GM12878 (cell line): ENCODE measurements around the gene LALBA. TPM values are rescaled to one million over a fixed set of nuclear protein-coding genes. Genes with fewer than 3 reads are reported as not detected.

ENCODE experiments used
- ATAC-seq: fragments of 200-7000 bp; cut with Tn5 transposase; 3 replicates; pipeline ENCODE4 v1.9.1; 2020; ENCODE audit warnings: mild to moderate bottlenecking, moderate library complexity
- BruUV-seq: library from RNA; stranded (reverse); fragments of 400-500 nt; replicated peaks from 2 replicates; lab custom pipeline; 2021; lab: Mats Ljungman, UMichigan
- CTCF ChIA-PET: fragments of 300-600 bp; sonication (Branson Sonifier 250); formaldehyde crosslinking; extraction: SDS; loops from one replicate; lab custom pipeline; 2021; ENCODE audit warnings: inconsistent platforms; lab: Yijun Ruan, JAX
- POLR2A ChIA-PET: fragments of 350-600 bp; formaldehyde crosslinking; extraction: SDS; loops from one replicate; lab custom pipeline; 2021; ENCODE audit warnings: inconsistent platforms; lab: Charles Lee
- RAD21 ChIA-PET: fragments of 300-600 bp; sonication (Branson Sonifier 250); formaldehyde crosslinking; loops from one replicate; lab custom pipeline; 2023; ENCODE audit warnings: antibody characterized with exemption; ENCODE audit not compliant: unreplicated experiment; lab: Charles Lee
- SMC1A ChIA-PET: fragments of 300-600 bp; sonication (Branson Sonifier 250); formaldehyde crosslinking; loops from one replicate; lab custom pipeline; 2023; ENCODE audit not compliant: unreplicated experiment, uncharacterized antibody; lab: Charles Lee
- DNase-seq: peaks from one replicate; pipeline ENCODE4 v3.0.0-alpha.2; 2011; ENCODE audit warnings: low read depth, low spot score
- FAIRE-seq: peaks from 3 replicates; lab custom pipeline; 2011; peaks lifted over from hg19 to GRCh38; lab: Jason Lieb, UNC
- H2AFZ ChIP-seq: 2 replicates; pipeline ENCODE4 v1.6.0; 2011; ENCODE audit warnings: low read depth, low read length, control low read depth; ENCODE audit not compliant: control insufficient read depth
- H3K27ac ChIP-seq: 2 replicates; pipeline ENCODE4 v1.5.1; 2011; ENCODE audit warnings: control low read depth; ENCODE audit not compliant: control insufficient read depth, insufficient read depth
- H3K27me3 ChIP-seq, 2 experiments: replicated peaks in 1 of 2; 2 replicates each; pipeline versions ENCODE4 v1.6.0 to v1.6.1; 2011; ENCODE audit warnings: low read length in 1 of 2; ENCODE audit not compliant: control insufficient read depth in 2 of 2, insufficient read depth in 2 of 2
- H3K36me3 ChIP-seq, 2 experiments: 2 replicates each; pipeline ENCODE4 v1.5.1; 2011; ENCODE audit warnings: low read length in 1 of 2; ENCODE audit not compliant: control insufficient read depth in 2 of 2, insufficient read depth in 2 of 2
- H3K4me1 ChIP-seq: 2 replicates; pipeline ENCODE4 v1.6.1; 2011; ENCODE audit warnings: mild to moderate bottlenecking, low read length, moderate library complexity, mixed read lengths; ENCODE audit not compliant: control insufficient read depth, insufficient read depth
- H3K4me2 ChIP-seq: 2 replicates; pipeline ENCODE4 v1.6.0; 2011; ENCODE audit warnings: control low read depth; ENCODE audit not compliant: control insufficient read depth, insufficient read depth
- H3K4me3 ChIP-seq: fragments of 200-600 bp; sonication (generic); 2 replicates; pipeline ENCODE4 v1.5.1; 2016
- H3K79me2 ChIP-seq: 2 replicates; pipeline ENCODE4 v1.6.0; 2011; ENCODE audit warnings: low read length; ENCODE audit not compliant: control insufficient read depth, insufficient read depth
- H3K9ac ChIP-seq: 2 replicates; pipeline ENCODE4 v1.8.0; 2011; ENCODE audit warnings: low read length, control low read depth, mixed read lengths; ENCODE audit not compliant: control insufficient read depth, insufficient read depth
- H3K9me3 ChIP-seq: replicated peaks from 3 replicates; pipeline ENCODE4 v1.5.1; 2011; ENCODE audit warnings: mild to moderate bottlenecking, low read length; ENCODE audit not compliant: control insufficient read depth, insufficient read depth
- H4K20me1 ChIP-seq: 2 replicates; pipeline ENCODE4 v1.6.0; 2011; ENCODE audit not compliant: control insufficient read depth, insufficient read depth
- ASH2L ChIP-seq: fragments of 300-600, 200-600 bp; sonication (generic); IDR thresholded peaks from 2 replicates; pipeline ENCODE4 v1.6.1; 2017; ENCODE audit warnings: low read depth, mild to moderate bottlenecking, borderline replicate concordance
- ETV6 ChIP-seq, 2 experiments: fragments of 450-650 bp in 1 of 2; IDR thresholded peaks in 1 of 2; conservative IDR thresholded peaks in 1 of 2; 2 replicates each; pipeline ENCODE4 v1.6.1; 2014; ENCODE audit warnings: antibody characterized with exemption in 1 of 2, borderline replicate concordance in 1 of 2, low read depth in 1 of 2, mild to moderate bottlenecking in 1 of 2, moderate library complexity in 1 of 2
- MEF2B ChIP-seq: fragments of 450-650 bp; IDR thresholded peaks from 2 replicates; pipeline ENCODE4 v1.6.1; 2018; ENCODE audit warnings: mild to moderate bottlenecking, moderate library complexity; ENCODE audit not compliant: partially characterized antibody, poor library complexity, severe bottlenecking
- POU2F2 ChIP-seq: IDR thresholded peaks from 3 replicates; pipeline ENCODE4 v1.6.1; 2011; ENCODE audit warnings: low read depth, mild to moderate bottlenecking, low read length, borderline replicate concordance
- RB1 ChIP-seq: fragments of 450-650 bp; formaldehyde crosslinking; IDR thresholded peaks from 2 replicates; pipeline ENCODE4 v1.6.1; 2017; ENCODE audit warnings: mild to moderate bottlenecking, borderline replicate concordance
- SRF ChIP-seq, 2 experiments: IDR thresholded peaks; 2 replicates each; pipeline ENCODE4 v1.6.1; 2011; ENCODE audit warnings: low read depth in 2 of 2, low read length in 2 of 2, mild to moderate bottlenecking in 1 of 2, moderate library complexity in 1 of 2
- TBL1XR1 ChIP-seq: IDR thresholded peaks from 2 replicates; pipeline ENCODE4 v1.6.1; 2012; ENCODE audit warnings: low read depth, low read length, improper control_type of control experiment
- WGBS: methylation state at CpG from one replicate; pipeline ENCODE4 v1.1.6; 2016; ENCODE audit warnings: low lambda C conversion rate; ENCODE audit not compliant: insufficient replicate concordance, insufficient coverage; ENCODE audit errors: missing lambda C conversion rate; 5-methylcytosine and 5-hydroxymethylcytosine counted together
- in situ Hi-C: fragments of 300-500 bp; cut with MboI; formaldehyde crosslinking; loops from 9 replicates; pipeline ENCODE4 v1.14.3; 2018; ENCODE audit warnings: mixed read lengths
- intact Hi-C: fragments of 100-400 bp; cut with micrococcal nuclease; formaldehyde crosslinking; loops from one replicate; pipeline ENCODE4 v1.14.2; 2022; ENCODE audit not compliant: unreplicated experiment
- polyA plus RNA-seq, 11 experiments: library from polyadenylated mRNA; depleted of rRNA in 4 of 11; unstranded in 6 of 11; stranded (reverse) in 5 of 11; fragments of >200 nt; fragmentation: Nextera tagmentation in 4 of 11; fragmentation: Illumina TruSeq in 1 of 11; extraction: Ambion mirVana in 4 of 11; extraction: Trizol in 1 of 11; gene quantifications; 1 replicate in 1 of 11; 2 replicates in 10 of 11; pipeline versions ENCODE4 v1.2.1 to v1.2.3, GENCODE V29; 2011 to 2016; ENCODE audit warnings: inconsistent platforms in 2 of 11, missing spikeins in 2 of 11, low read depth in 1 of 11
- total RNA-seq, 4 experiments: library from RNA; depleted of rRNA in 3 of 4; stranded (reverse); fragments of >200 nt in 3 of 4; fragmentation: Illumina TruSeq in 1 of 4; extraction: Trizol in 1 of 4; gene quantifications; 2 replicates each; pipeline versions ENCODE4 v1.2.1 to v1.2.3, GENCODE V29; 2013 to 2021

The LALBA gene
- total and polyA plus RNA-seq, 10 of the 15 experiments (the other 5 are each of a cell fraction or from before 2014, with no cell fraction given), result not detected

GRCh38 chr12:48580831-48581230 lies 11.0 kb upstream of the LALBA start:
- FAIRE-seq (no peak), ATAC-seq (no peak), DNase-seq (no peak)
- in situ Hi-C loops (no loop called here), intact Hi-C loops (no loop called here)
- SMC1A ChIA-PET, result no interaction called here
- no TSS peak for BruUV-seq
- CTCF ChIA-PET, result interaction anchor here (0.6 to 2.1 kb wide), 3 partner anchors 15 to 94 kb away, joined by 3 to 8 read pairs (median 5); no protein-coding TSS in a partner anchor
- H3K4me3 ChIP-seq, result no peak overlapping the region
- RAD21 ChIA-PET, result no interaction called here
- no peak overlapping the region for H2AFZ ChIP-seq
- H4K20me1 ChIP-seq, result no peaks in the 10 kb centered on the region
- POLR2A ChIA-PET, result no interaction called here
- no peaks in the 10 kb centered on the region for H3K9me3 ChIP-seq
- no peaks in the 10 kb centered on the region for H3K36me3 ChIP-seq
- WGBS, result 8% methylated on average over 5 of the region's 5 CpGs
- H3K4me1 ChIP-seq, result no peaks in the 10 kb centered on the region
- no peak overlapping the region for H3K4me2 ChIP-seq
- TF ChIP-seq ASH2L (no peak), SRF (IDR thresholded peaks at IDR 0.05; ENCODE audit: low read depth in 2 of 2, low read length in 2 of 2) (0 out of 4 replicates have a peak, but pooled peaks of 1 of the 2 experiments have one; percentile 16), ETV6 (conservative IDR thresholded peaks at IDR 0.05 in 1 of 2, IDR thresholded peaks at IDR 0.05 in 1 of 2; ENCODE audit: borderline replicate concordance in 1 of 2, low read depth in 1 of 2) (no peak)
- 0 out of 4 replicates have a peak, but pooled peaks cover 0 to 3% of the 10 kb centered on the region in 2 experiments for H3K27me3 ChIP-seq
- no peak overlapping the region for H3K27ac ChIP-seq
- H3K9ac ChIP-seq, result no peak overlapping the region
- no peaks in the 10 kb centered on the region for H3K79me2 ChIP-seq

GRCh38 chr12:48572326-48572725 lies 2.5 kb upstream of the LALBA start:
- Histone ChIP-seq H3K4me3 (no peak overlapping the region), H2AFZ (no peak overlapping the region), H3K9me3 (no peaks in the 10 kb centered on the region), H3K4me1 (no peaks in the 10 kb centered on the region)
- POLR2A ChIA-PET, result no interaction called here
- RAD21 ChIA-PET, result no interaction called here
- CTCF ChIA-PET, result no interaction called here
- no peak for TF ChIP-seq ASH2L
- TF ChIP-seq POU2F2, result no peak
- TF ChIP-seq MEF2B, result no peak
- no peak for TF ChIP-seq TBL1XR1
- TF ChIP-seq RB1, result no peak
- TF ChIP-seq, all 136 proteins: peak for 0
- ATAC-seq, result no peak
- H3K36me3 ChIP-seq, result no peaks in the 10 kb centered on the region
- no peak overlapping the region for H3K9ac ChIP-seq
- no peak overlapping the region for H3K27ac ChIP-seq
- 10% methylated on average over 5 of the region's 5 CpGs for WGBS
- BruUV-seq, result no TSS peak
- no peak for DNase-seq
- H3K4me2 ChIP-seq, result 0 out of 2 replicates have a peak overlapping the region, but pooled peaks have one; percentile 3
- H3K79me2 ChIP-seq, result no peaks in the 10 kb centered on the region
- FAIRE-seq, result no peak
- no peaks in the 10 kb centered on the region for H4K20me1 ChIP-seq
- no peaks in the 10 kb centered on the region for H3K27me3 ChIP-seq
- SMC1A ChIA-PET, result no interaction called here
- in situ Hi-C loops, result no loop called here
- intact Hi-C loops, result no loop called here
